Activated T-helper 1 cell treated with anti-CD3 and anti-CD28 coated beads, Interleukin-12 subunit alpha, Interleukin-12 subunit beta, Interleukin-2, Interleukin-4 antibody, amounts not matched to agents 30 ng/mL and 10 ng/mL and 1 ng/mL, durations not matched to agents 14 hours and 24 hours and 36 hours (primary cell): ENCODE measurements around the gene LRTM2. TPM values are rescaled to one million over a fixed set of nuclear protein-coding genes. Genes with fewer than 3 reads are reported as not detected.

Experiments
- DNase-seq: peaks from one replicate; pipeline ENCODE4 v3.0.0; 2021; ENCODE audit warnings: low spot score
- H3K27ac Mint-ChIP-seq: one replicate; pipeline ENCODE4 v1.8.0; 2021; ENCODE audit warnings: mild to moderate bottlenecking, mixed read lengths
- H3K27me3 Mint-ChIP-seq: one replicate; pipeline ENCODE4 v1.8.0; 2022; ENCODE audit warnings: mild to moderate bottlenecking, moderate library complexity, mixed read lengths; ENCODE audit not compliant: insufficient read depth
- H3K36me3 Mint-ChIP-seq: one replicate; pipeline ENCODE4 v1.8.0; 2021; ENCODE audit warnings: low read depth, mixed read lengths
- H3K4me1 Mint-ChIP-seq: one replicate; pipeline ENCODE4 v1.8.0; 2021; ENCODE audit warnings: low read depth, mixed read lengths
- H3K4me3 Mint-ChIP-seq: one replicate; pipeline ENCODE4 v1.8.0; 2021; ENCODE audit warnings: mild to moderate bottlenecking, moderate library complexity, mixed read lengths
- H3K9me3 Mint-ChIP-seq: one replicate; pipeline ENCODE4 v1.8.0; 2021; ENCODE audit warnings: mixed read lengths
- intact Hi-C: fragments of 100-400 bp; cut with micrococcal nuclease; formaldehyde crosslinking; loops from one replicate; pipeline ENCODE4 v1.15.1; 2024
- total RNA-seq: library from RNA; stranded (reverse); gene quantifications from 2 replicates; pipeline ENCODE4 v1.2.3, GENCODE V29; 2022

Gene LRTM2
- total RNA-seq, 1 donor from 2014 or later = not detected

- Mint-ChIP-seq H3K9me3 (no peaks in the 10 kb centered on the region), H3K27ac (no peak overlapping the region), H3K36me3 (no peaks in the 10 kb centered on the region), H3K27me3 (no peaks in the 10 kb centered on the region), H3K4me3 (no peak overlapping the region), H3K4me1 (no peaks in the 10 kb centered on the region)
- intact Hi-C loops = no loop called here
- no peak for DNase-seq
Observed at GRCh38 chr12:1839464-1839863, 19.1 kb downstream of the LRTM2 start.

- no peak overlapping the region for H3K4me3 Mint-ChIP-seq
- no peak overlapping the region for H3K27ac Mint-ChIP-seq
- no peaks in the 10 kb centered on the region for H3K4me1 Mint-ChIP-seq
- DNase-seq = no peak
- H3K36me3 Mint-ChIP-seq = no peaks in the 10 kb centered on the region
- no peaks in the 10 kb centered on the region for H3K27me3 Mint-ChIP-seq
- intact Hi-C loops = no loop called here
- H3K9me3 Mint-ChIP-seq = no peaks in the 10 kb centered on the region
Observed at GRCh38 chr12:1839956-1840951, 19.9 kb downstream of the LRTM2 start.

GRCh38 chr12:1840981-1841425 lies 20.6 kb downstream of the LRTM2 start:
- DNase-seq = no peak
- Mint-ChIP-seq H3K27me3 (no peaks in the 10 kb centered on the region), H3K4me3 (no peak overlapping the region), H3K36me3 (no peaks in the 10 kb centered on the region), H3K27ac (no peak overlapping the region), H3K9me3 (no peaks in the 10 kb centered on the region), H3K4me1 (no peaks in the 10 kb centered on the region)
- intact Hi-C loops = no loop called here

- Mint-ChIP-seq H3K27ac (no peak overlapping the region), H3K36me3 (no peaks in the 10 kb centered on the region), H3K9me3 (no peaks in the 10 kb centered on the region), H3K27me3 (no peaks in the 10 kb centered on the region), H3K4me1 (no peaks in the 10 kb centered on the region), H3K4me3 (no peak overlapping the region)
- no peak for DNase-seq
- intact Hi-C loops = no loop called here
Observed at GRCh38 chr12:1841586-1842182, 21.3 kb downstream of the LRTM2 start.

- no peaks in the 10 kb centered on the region for H3K36me3 Mint-ChIP-seq
- H3K9me3 Mint-ChIP-seq = no peaks in the 10 kb centered on the region
- no peaks in the 10 kb centered on the region for H3K4me1 Mint-ChIP-seq
- no peaks in the 10 kb centered on the region for H3K27me3 Mint-ChIP-seq
- intact Hi-C loops = no loop called here
- DNase-seq = no peak
- no peak overlapping the region for H3K27ac Mint-ChIP-seq
- H3K4me3 Mint-ChIP-seq = no peak overlapping the region
Observed at GRCh38 chr12:1842183-1842904, 22.0 kb downstream of the LRTM2 start.

- no peaks in the 10 kb centered on the region for H3K9me3 Mint-ChIP-seq
- no peaks in the 10 kb centered on the region for H3K36me3 Mint-ChIP-seq
- no peaks in the 10 kb centered on the region for H3K27me3 Mint-ChIP-seq
- no peak overlapping the region for H3K4me3 Mint-ChIP-seq
- no peak overlapping the region for H3K27ac Mint-ChIP-seq
- intact Hi-C loops = no loop called here
- H3K4me1 Mint-ChIP-seq = no peaks in the 10 kb centered on the region
- no peak for DNase-seq
Observed at GRCh38 chr12:1842905-1843640, 22.7 kb downstream of the LRTM2 start.

GRCh38 chr12:1843641-1844005 lies 23.3 kb downstream of the LRTM2 start:
- H3K9me3 Mint-ChIP-seq = no peaks in the 10 kb centered on the region
- H3K36me3 Mint-ChIP-seq = no peaks in the 10 kb centered on the region
- no peaks in the 10 kb centered on the region for H3K4me1 Mint-ChIP-seq
- intact Hi-C loops = no loop called here
- no peak for DNase-seq
- H3K4me3 Mint-ChIP-seq = no peak overlapping the region
- no peak overlapping the region for H3K27ac Mint-ChIP-seq
- no peaks in the 10 kb centered on the region for H3K27me3 Mint-ChIP-seq

GRCh38 chr12:1844223-1844622 lies 23.9 kb downstream of the LRTM2 start:
- Mint-ChIP-seq H3K4me1 (no peaks in the 10 kb centered on the region), H3K27ac (no peak overlapping the region), H3K27me3 (no peaks in the 10 kb centered on the region), H3K4me3 (no peak overlapping the region), H3K9me3 (no peaks in the 10 kb centered on the region), H3K36me3 (no peaks in the 10 kb centered on the region)
- intact Hi-C loops = no loop called here
- no peak for DNase-seq

GRCh38 chr12:1844661-1845409 lies 24.5 kb downstream of the LRTM2 start:
- no peak overlapping the region for H3K4me3 Mint-ChIP-seq
- no peak for DNase-seq
- H3K27me3 Mint-ChIP-seq = no peaks in the 10 kb centered on the region
- no peak overlapping the region for H3K27ac Mint-ChIP-seq
- no peaks in the 10 kb centered on the region for H3K36me3 Mint-ChIP-seq
- intact Hi-C loops = no loop called here
- no peaks in the 10 kb centered on the region for H3K9me3 Mint-ChIP-seq
- H3K4me1 Mint-ChIP-seq = no peaks in the 10 kb centered on the region

GRCh38 chr12:1845427-1845826 lies 25.1 kb downstream of the LRTM2 start:
- intact Hi-C loops = no loop called here
- H3K36me3 Mint-ChIP-seq = no peaks in the 10 kb centered on the region
- no peak overlapping the region for H3K27ac Mint-ChIP-seq
- H3K4me3 Mint-ChIP-seq = no peak overlapping the region
- H3K9me3 Mint-ChIP-seq = no peaks in the 10 kb centered on the region
- H3K4me1 Mint-ChIP-seq = no peaks in the 10 kb centered on the region
- H3K27me3 Mint-ChIP-seq = no peaks in the 10 kb centered on the region
- DNase-seq = no peak

- DNase-seq = no peak
- H3K36me3 Mint-ChIP-seq = no peaks in the 10 kb centered on the region
- H3K27ac Mint-ChIP-seq = no peak overlapping the region
- H3K9me3 Mint-ChIP-seq = no peaks in the 10 kb centered on the region
- intact Hi-C loops = no loop called here
- H3K4me3 Mint-ChIP-seq = no peak overlapping the region
- H3K4me1 Mint-ChIP-seq = no peaks in the 10 kb centered on the region
- H3K27me3 Mint-ChIP-seq = no peaks in the 10 kb centered on the region
Observed at GRCh38 chr12:1845886-1846285, 25.5 kb downstream of the LRTM2 start.
